Stimulated activated CD4-positive, alpha-beta T cell treated with anti-CD3 and anti-CD28 coated beads, Interleukin-1b, Interleukin-23, amount 100 ng/mL, for 24 hours (primary cell): Measurements from ENCODE around the gene CD46.

Experiments
- DNase-seq, 4 experiments: peaks; one replicate each; pipeline ENCODE4 v3.0.0-alpha.2; 2020; ENCODE audit warnings: low read depth in 4 of 4, low spot score in 1 of 4

The CD46 gene

GRCh38 chr1:207813512-207813881, 61.6 kb downstream of the CD46 start:
- no peak for DNase-seq

- no peak for DNase-seq
Observed at GRCh38 chr1:207813946-207814345, 62.1 kb downstream of the CD46 start.

- DNase-seq, result no peak
Observed at GRCh38 chr1:207814469-207814868, 62.6 kb downstream of the CD46 start.

GRCh38 chr1:207815466-207815865, 63.6 kb downstream of the CD46 start:
- no peak for DNase-seq

GRCh38 chr1:207815913-207816291, 64.0 kb downstream of the CD46 start:
- no peak for DNase-seq

GRCh38 chr1:207817166-207817565, 65.3 kb downstream of the CD46 start:
- DNase-seq, result no peak

- no peak for DNase-seq
Observed at GRCh38 chr1:207817778-207818751, 66.2 kb downstream of the CD46 start.

GRCh38 chr1:207818971-207819451, 67.2 kb downstream of the CD46 start:
- no peak for DNase-seq

- DNase-seq, result no peak
Observed at GRCh38 chr1:207820568-207821463, 69.0 kb downstream of the CD46 start.

- no peak for DNase-seq
Observed at GRCh38 chr1:207821464-207822045, 69.7 kb downstream of the CD46 start.

GRCh38 chr1:207822124-207822601, 70.3 kb downstream of the CD46 start:
- DNase-seq, result no peak

GRCh38 chr1:207822602-207823451, 71.0 kb downstream of the CD46 start:
- peak; percentile 26 to 55 (median 35) for DNase-seq

GRCh38 chr1:207823531-207823879, 71.7 kb downstream of the CD46 start:
- DNase-seq, result no peak

GRCh38 chr1:207823880-207824566, 72.2 kb downstream of the CD46 start:
- DNase-seq, result peak in 3 of 4 experiments; percentile 41 to 59 (median 57)

GRCh38 chr1:207824691-207825408, 73.0 kb downstream of the CD46 start:
- no peak for DNase-seq

GRCh38 chr1:207825409-207825695, 73.5 kb downstream of the CD46 start:
- no peak for DNase-seq

GRCh38 chr1:207825719-207826556, 74.1 kb downstream of the CD46 start:
- DNase-seq, result peak; percentile 61 to 80 (median 68)
